GM19025 (cell line): ENCODE data around the gene MPRIP.

Experiments
- ATAC-seq: cut with Tn5 transposase; IDR thresholded peaks from one replicate; pipeline ENCODE4 v1.9.1; 2021; ENCODE audit warnings: mild to moderate bottlenecking, low read depth, moderate library complexity; ENCODE audit not compliant: unreplicated experiment

The MPRIP gene

DNA sequence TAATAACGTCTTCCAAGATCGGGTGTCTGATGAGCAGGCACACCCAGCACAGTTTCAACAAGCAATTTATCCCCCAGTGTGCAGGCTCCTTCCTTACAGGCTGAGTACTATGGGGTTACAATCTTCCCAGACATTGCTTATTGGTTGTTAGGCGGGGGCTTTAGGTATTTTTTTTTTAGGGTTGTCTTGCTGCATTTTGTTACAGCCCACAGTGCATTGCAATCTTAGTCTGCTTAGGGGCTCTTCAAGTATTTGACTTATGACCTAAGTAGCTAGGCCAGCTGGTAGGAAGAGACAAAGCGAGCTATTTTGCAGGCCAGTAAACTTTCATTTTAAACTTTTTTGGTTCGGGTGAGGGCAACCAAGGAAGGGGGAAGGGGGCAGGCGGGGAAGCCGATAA, 158.1 kb downstream of the MPRIP start:
- ATAC-seq, result no peak

DNA sequence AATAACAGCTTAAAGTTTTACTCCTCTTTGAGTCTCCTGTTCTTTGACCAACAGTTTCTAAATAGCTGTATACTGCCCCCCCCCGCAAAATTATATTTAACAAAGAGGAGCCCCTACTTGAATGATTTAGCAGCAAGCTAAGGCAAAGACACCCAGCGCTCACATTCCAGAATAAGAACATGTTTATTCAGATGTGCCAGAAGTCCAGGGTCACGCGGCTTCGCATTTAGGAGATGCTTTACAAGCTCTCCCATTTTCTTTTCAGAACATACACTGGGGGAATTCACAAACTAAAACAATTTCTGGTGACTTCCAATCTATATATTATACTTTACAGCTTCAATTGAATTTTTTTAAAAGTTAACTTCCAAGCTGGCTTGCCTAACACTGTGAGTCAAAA, 158.6 kb downstream of the MPRIP start:
- ATAC-seq, result no peak

- no peak for ATAC-seq
These were observed 159.0 kb downstream of the MPRIP start for GRCh38 chr17:17201271-17201670.

DNA sequence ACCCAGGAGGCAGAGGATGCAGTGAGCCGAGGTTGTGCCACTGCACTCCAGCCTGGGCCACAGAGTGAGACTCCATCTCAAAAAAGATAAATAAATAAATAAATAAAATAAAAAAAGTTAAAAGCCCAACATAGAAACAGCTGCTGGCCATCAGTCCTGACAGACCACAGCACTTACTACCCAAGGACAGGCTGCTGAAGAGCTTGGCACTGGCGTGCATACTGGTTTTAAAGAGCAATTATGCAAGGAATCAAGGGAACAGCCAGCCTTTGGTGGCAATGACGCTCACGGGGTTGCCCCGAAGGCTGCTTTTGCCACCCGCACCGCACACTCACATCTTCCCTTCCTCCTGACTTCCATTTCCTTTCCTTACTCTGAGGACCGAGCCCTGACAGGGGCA, 159.7 kb downstream of the MPRIP start:
- no peak for ATAC-seq

DNA sequence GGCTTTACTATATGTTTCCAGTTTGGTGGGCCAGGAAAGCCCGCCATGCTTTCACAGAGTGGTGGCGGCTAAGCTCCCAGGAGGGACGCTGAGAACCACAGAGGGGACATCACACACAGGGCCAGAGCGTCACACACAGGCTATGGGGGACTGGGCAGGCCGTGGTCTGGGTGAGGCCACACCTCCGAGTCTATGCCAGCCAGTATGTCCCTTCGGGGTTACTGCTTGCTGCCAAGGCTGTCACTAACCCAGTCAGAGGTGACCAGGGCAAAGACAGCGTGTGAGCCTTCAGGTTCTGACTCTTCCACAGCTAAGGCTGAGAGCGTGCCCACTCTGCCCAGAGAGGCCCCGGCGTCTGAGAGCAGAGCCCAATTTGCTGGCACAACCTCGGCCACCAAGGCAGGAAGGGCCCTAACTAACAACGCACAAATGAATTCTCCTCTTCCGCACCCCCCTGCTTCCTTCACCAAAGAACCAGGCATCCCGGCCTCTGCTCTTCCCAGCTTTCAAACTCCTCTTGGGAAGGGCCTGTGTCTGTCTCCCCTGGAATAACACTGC, 161.0 kb downstream of the MPRIP start:
- ATAC-seq, result no peak

- no peak for ATAC-seq
These were observed 161.9 kb downstream of the MPRIP start for GRCh38 chr17:17204041-17204591.

GRCh38 chr17:17204635-17205231, 162.5 kb downstream of the MPRIP start:
- no peak for ATAC-seq

DNA sequence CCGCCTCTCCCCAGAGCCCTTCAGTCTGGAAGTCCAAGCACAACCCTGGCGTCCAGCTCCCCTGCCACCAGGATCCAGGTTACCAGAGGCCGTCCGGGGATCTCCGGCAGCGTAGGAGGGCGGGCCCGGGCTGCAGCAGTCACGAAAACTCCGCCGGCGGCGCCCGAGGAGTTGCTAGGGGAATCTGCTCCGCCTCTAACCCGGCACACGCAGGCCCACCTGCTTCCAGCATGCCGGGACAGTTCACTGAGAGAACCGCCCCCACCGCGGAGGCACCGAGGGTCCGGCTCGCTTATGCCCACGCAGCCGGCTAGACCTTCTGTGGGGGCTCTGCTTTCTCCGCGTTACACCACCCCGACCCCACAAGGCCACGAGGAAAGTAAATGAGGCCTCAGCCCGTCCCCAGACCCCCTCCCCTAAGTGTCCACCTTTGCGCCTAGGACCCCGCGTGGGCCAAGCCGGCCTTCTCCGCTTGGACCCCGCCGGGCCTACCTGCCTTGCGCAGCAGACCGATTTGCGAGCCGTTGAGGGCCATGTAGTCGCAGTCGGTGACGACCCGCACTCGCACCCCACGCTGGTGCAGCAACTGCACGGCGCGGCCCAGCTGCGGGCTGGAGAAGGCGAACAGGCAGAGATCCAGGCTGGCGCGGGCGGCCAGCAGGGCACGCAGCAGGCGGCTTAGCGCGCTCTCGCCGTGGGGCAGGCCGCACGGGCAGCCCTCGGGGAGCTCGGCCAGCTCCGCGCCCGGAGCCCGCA, 163.3 kb downstream of the MPRIP start:
- peak; percentile 51 for ATAC-seq

- peak; percentile 48 for ATAC-seq
These were observed 164.1 kb downstream of the MPRIP start, which contains the start of gene PLD6 for GRCh38 chr17:17206124-17206912. Gene PLD6, minus strand, starts transcription at chr17:17206333. Its CDS starts 47 bp downstream, at chr17:17206286.

- ATAC-seq, result no peak
These were observed 164.7 kb downstream of the MPRIP start for GRCh38 chr17:17206913-17207335.

GRCh38 chr17:17207998-17208397, 165.7 kb downstream of the MPRIP start:
- no peak for ATAC-seq

DNA sequence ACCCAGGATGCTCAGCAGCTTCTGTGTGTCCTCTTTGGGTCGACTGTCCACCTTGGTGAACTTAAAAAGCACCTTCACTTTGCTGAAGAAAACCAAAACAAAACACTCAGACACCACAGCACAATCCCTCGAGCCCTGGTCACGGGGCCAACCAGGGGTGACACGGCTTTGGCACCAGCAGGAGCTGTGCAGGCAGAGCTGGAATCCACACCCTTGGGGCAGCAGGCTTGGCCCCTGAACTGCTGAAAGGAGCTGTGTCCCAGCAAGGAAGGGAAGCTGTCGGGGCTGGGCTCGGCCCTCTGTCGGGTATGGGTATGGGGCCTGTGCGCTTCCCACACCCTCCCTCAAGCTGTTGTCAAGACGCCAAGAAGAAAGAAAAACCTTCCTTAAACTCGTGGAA, 171.5 kb downstream of the MPRIP start:
- no peak for ATAC-seq

DNA sequence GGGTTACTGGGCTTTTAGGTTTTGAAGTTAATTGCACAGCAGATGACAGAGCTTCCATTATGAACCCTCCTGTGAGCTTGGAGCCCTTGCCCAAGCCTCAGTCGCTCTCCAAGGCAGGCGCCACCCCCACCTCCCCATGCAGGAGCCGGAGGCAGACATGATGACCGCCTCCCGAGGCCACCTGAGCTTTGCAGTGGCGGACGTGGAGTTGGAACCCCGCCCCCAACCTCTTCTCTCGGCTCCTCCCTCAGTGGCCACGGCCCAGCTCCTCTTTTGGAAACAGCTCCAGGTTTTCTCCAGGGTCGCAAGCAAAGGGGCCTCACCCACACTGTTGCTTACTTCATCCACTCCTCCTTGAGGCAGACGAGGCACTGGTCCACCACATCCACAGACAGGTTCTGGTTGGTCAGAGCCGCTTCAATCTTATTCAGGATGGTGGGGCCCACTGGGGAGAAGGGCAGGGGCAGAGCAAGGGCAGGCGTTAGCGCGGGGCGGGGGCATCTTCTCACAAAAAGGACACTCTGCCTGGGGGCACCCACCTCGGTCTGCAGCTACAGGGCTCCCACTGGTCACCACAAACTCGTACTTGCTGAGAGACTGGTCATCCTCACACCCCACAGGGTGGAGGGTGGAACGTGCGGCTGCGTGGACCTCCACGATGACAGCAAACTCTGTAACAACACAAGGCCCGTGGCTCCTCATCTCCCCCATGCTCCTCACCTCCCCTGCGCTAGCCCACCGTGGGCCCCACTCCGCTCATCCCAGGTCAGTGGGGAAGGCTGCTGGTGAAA, 172.6 kb downstream of the MPRIP start:
- ATAC-seq, result no peak

- no peak for ATAC-seq
These were observed 173.3 kb downstream of the MPRIP start for GRCh38 chr17:17215575-17215974.

DNA sequence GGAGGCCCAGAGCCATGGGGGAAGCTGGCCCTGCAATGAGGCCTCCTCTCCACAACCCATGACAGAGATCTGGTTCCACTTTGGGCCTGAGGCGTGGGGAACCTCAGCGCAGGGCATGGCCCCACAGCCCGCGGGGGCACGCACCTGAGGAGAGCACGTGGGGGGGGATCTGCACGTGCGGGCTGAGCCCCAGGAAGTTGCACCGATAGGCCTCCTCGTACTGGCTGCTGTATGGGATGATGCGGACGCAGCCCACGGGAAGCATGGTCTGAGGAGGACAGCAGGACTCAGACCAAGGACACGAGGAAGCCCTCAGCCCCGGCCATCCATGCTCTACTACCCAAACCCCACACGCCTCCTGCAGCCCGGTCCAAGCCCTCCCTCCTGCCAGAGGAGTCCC, 174.0 kb downstream of the MPRIP start:
- no peak for ATAC-seq

- ATAC-seq, result no peak
These were observed 174.5 kb downstream of the MPRIP start for GRCh38 chr17:17216776-17217175.

DNA sequence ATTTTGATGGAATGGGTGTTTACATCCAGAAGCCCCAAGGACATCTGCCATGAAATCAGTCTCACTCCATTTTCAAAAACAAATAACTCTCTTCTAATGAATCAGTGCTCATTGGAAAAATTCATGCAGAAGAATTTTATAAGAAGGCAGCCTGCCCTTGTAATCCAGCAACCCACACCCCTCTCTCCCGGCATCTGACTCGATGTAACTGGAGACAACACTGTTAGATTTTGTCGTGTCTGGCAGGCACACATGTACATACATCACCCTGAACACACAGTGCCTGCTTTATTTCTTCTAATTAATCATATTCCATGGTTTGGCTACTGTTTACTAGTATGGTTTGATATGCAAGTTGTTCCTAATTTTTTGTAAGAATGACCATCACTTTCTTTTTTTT, 175.7 kb downstream of the MPRIP start:
- ATAC-seq, result no peak

GRCh38 chr17:17220529-17220928, 178.3 kb downstream of the MPRIP start:
- no peak for ATAC-seq

DNA sequence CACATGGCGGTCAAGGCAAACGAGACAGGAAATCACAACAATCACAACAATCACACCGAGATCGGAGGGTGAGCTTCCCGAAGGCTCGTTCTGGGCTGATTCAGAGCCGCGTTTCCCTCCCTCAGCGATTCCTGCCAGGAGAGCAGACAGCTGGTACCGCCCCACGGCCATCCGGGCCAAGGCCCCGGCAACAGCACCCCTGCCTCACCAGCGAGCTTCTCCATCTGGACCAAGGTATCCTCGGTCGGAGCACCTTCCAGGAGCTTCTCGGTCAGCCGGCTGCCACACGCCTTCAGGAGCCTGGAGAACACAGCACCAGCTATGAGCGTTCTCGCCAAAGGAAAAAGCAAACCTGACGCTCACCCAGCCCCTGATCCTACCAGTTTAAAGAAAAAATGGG, 179.1 kb downstream of the MPRIP start:
- ATAC-seq, result no peak

- no peak for ATAC-seq
These were observed 181.5 kb downstream of the MPRIP start for GRCh38 chr17:17223736-17224135.
